Activated CD8-positive, alpha-beta memory T cell treated with anti-CD3 and anti-CD28 coated beads, Interleukin-2, amount 50 U/mL, for 48 hours (primary cell): ENCODE results near the gene HSDL1.
A peak's percentile ranks its signal among the peaks of the same experiment; 100 is the strongest.

Experiments used
- DNase-seq: peaks from one replicate; pipeline ENCODE4 v3.0.0-alpha.2; 2020

Gene HSDL1

DNA sequence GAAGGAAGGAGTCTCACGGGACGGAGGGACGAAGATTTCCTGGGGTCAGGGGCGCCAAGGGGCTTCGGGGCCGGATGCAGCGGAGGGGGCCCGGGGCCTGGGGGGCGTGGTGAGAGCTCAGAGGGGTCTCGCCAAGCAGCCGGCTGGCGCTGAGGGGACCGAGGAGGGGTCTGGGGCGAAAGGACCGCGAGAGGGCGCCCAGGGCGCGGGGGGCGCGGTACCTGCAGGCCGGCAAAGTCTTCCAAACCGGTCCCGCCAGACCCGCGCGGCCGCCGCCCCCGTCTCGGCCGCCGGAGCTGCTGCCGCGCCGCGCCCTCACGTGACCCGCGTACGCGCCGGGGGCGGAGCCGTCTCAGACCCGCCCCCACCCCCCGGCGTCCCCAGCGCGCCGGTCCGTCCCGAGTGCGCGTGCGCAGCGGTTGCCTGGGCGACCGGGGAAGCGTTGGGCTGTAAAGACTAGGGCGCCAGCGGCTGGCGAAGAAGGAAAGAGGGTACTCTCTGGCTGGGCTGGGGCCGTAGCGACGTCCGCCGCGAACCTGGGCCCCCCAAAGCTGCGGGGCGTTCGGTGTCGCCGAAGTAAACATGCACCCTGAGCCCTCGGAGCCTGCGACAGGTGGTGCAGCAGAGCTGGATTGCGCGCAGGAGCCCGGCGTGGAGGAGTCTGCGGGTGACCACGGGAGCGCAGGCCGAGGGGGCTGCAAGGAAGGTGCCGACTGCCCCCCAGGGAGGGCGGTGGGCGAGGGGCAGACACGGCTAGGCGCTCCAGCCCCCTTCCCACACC is at the start of gene HSDL1, which contains the start of gene DNAAF1:
TSS of gene HSDL1 (minus strand) at position 319 of the 781 bp plus-strand sequence. CDS start 13,856 bp downstream, outside the sequence.
TSS of gene DNAAF1 (plus strand) at position 450 of the 781 bp plus-strand sequence. CDS start at position 583, 133 bp downstream.
- peak; percentile 99 for DNase-seq

DNA sequence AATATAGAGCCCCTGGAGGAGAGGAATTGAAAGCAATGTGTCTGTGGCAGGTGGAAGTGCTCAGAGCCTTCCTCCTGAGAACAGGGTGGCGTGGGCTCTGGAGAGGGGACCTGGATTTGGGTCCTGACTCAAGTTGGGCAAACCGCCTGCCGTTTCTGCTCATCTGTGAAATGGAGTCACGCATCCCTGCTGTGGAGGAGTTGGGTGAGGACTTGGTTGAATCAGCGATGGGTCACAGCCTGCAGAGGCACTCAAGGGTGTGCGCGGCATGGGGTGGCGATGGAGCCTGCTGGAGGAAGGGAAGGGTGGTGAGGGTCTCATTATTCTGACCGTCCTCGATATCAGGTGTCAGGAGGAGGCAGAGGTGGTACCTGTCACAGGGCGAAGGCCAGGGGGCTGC is 49.0 kb upstream of the HSDL1 start:
- no peak for DNase-seq

DNA sequence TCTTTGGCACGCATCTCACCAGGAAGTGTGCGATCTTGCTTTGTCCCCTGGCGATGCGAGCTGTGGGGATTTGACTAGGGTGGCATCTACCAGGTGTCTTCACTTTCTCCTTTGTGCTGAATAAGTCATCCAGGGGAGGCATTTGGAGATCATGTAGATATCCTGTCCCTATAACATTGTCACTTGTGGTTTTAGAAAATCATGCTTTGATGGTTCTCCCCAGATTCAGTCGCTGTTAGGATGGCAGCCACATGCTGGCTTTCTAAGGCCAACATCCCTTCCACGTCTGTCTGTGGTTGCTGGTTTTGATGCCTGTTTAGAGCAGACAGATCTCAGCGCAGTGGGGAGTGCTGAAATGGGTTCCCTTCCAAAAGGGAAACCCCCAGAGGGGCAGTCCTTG is 48.5 kb upstream of the HSDL1 start:
- DNase-seq = no peak

DNA sequence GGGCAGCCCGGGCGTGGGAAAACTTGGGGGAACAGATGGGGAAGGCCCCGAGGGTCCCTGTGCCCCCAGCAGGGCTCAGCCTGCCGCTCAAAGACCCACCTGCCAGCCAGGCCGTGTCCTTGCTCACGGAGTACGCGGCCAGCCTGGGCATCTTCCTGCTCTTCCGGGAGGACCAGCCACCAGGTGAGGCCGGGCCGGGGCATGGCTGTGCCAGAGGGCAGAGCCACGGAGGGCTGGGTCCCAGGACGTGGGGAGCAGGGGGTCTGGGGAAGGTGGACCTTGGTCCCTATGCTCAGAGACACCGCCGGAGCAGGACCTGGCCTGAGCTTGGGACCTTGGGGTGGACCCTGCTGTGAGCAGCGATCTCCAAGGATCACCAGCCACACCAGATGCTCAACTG is 46.5 kb upstream of the HSDL1 start:
- no peak for DNase-seq

DNA sequence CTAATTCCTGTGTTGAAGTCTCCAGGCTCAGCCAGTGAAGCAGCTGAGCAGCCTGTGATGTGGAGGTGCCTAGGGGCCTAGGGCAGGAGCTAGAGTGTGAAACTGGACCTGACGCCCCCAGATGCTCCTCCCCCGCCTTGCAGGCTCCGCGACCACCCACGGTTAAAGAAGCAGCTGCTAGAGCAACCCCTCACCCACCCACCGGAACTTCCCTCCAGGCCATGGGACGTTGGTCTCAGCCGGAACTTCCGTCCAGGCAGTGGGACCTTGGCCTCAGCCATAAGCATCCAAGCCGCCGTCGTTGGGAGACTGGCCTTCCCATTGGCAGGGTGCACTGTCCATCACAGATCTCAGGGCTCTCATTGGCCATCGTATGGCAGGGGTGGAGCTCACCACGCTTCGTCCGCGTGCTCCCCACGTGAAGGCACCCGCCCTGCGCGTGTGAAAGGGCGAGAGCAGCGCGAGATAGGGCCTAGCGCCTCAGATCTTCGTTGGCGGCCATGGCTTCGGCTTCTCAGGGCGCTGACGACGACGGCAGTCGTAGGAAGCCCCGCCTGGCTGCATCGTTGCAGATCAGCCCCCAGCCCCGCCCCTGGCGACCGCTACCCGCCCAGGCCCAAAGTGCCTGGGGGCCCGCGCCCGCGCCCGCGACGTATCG is 45.9 kb upstream of the HSDL1 start, which contains the start of gene ADAD2:
TSS of gene ADAD2 (plus strand) at position 427 of the 658 bp plus-strand sequence. CDS start at position 501, 74 bp downstream.
- DNase-seq = no peak

DNA sequence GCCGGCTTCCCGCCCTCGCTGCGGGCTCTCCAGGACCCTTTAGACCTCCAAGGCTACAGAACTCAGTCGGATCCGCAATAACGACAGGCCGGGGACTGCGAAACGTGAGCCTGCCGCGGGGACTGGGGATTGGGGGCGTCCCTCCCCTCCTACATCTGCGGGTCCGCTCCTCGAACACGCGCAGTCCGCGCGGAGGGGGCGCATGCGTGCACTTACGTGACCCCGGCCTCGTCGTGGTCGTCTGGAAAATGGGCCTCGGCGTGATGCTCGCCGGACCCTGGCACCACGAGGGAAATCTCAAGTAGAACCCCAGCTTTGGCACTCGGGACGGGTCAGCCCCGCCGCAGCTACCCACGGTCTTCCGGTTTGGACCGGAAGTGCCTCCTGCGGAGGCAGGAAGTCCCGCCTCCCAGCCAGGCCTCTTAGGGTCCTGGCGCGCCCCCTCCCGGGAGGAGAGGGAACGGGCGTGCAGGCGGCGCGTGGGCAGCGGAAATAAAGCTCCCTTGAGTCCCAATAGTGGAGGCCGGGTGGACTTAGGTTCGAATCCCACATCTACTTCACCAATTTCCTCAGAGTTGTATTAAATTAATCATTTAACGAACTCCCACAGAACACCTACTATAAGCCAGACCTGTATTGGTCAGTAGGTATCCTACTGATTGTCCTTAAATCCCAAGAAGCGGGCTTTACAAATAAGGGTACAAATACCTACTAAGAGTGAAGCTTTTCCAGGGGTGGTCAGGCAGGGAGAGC is 41.9 kb upstream of the HSDL1 start, which contains the start of gene TAF1C:
TSS of gene TAF1C (minus strand) at position 373 of the 753 bp plus-strand sequence. CDS start 2,069 bp downstream, outside the sequence.
- peak; percentile 97 for DNase-seq

DNA sequence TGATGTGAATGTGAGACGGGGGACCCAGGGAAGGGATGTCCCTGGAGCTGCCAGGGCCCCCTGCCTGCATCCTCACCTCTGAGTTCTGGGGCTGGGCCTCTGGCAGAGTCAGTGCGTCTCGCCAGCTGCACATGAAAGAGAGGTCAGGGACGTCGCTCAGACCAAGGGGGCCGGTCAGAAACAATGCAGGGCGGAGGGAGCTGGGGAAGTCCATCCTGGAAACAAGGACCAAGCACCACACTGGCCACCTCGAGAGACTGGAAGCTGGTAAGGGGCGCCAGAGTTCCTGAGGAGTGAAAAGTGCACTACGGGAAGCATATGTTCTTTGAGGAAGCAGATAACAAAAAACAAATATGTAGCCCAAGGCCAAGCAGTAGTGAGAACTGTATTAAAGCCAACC is 39.8 kb upstream of the HSDL1 start:
- no peak for DNase-seq

DNA sequence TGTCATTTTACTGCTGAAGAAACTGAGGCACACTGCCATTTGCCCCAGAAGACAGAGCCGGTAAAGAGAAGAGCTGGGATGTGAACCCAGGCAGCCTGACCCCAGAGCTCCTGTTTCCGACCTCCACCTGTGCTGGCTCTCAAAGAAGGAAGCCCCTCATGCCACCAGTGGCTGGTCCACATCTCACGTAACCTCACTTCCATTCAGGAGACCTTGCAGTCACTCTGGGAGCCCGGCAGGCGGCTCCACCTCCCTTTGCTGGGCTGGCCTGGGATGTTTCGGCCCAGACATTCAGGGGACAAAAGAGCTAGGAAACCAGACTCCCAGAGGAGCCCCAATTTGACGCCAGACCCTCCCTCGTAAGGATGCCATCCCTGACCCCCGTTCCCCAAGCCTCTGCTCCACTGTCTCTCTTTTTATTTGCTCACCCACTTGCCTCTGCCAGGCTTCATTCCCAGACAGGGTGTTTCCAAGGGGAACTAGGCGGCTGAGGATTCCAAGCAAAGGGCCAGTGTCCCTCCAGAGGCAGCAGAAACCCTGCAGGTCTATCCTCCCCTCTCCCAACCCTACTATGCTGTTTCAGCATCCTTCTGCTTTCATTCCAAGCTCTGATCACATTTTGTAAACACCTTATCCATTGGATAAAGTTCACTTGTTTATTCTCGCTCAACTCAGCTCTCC is 39.1 kb upstream of the HSDL1 start:
- DNase-seq = no peak

DNA sequence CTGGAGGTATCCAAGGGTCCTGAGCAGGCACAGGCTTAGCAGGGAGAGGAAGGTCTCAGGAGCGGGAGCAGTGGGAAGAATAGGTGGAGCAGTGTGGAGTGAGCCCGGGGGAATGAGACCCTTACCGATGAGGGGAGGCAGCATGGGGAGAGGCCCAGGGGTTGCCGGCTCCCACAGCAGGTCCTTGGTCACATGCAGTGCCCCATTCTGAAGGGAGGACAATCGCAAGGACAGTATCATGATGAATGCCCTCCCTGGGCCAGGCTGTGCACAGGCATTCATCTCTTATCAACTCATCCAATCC is 38.5 kb upstream of the HSDL1 start:
- DNase-seq = no peak

DNA sequence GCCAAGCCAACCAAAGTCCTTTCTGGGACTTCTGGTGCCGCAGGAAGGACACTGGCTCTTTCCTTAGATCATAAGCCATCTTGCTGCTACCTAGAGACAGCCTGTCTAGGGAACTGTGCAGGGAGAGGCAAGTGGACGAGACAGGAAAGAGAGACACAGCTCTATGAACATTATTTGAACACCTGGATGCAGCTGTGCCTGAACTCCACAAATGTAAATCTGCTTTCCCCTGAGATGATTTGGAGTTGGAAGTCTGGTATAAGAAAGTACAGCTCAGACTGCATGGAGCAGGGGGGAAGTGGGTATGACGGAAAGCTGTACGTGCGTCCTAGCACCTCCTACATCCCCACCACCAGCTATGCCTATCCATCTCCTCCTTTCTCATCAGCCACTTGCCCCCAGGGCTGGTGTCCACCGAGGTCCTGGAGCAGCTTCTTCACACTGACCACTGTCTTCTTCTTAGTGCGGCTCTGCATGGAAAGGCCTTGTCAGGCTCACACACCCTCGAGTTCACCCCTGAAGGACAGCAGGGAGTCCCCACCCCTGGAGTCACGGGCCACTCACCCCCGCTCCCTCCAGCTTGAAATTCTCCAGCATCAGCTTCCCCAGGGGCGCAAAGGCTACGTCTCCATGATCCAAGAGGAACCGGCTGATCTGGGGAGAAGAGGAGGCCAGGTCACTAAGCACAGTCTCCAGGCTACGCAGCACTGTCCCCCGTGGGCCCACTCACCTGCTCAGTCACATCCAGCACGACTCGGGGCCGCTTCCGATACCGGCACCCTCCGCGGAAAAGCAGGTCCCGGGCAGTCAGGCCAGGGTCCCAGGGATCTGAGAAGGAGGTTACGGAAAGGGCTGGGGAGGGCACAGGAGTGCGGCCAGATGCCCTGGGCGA is 37.9 kb upstream of the HSDL1 start:
- no peak for DNase-seq

DNA sequence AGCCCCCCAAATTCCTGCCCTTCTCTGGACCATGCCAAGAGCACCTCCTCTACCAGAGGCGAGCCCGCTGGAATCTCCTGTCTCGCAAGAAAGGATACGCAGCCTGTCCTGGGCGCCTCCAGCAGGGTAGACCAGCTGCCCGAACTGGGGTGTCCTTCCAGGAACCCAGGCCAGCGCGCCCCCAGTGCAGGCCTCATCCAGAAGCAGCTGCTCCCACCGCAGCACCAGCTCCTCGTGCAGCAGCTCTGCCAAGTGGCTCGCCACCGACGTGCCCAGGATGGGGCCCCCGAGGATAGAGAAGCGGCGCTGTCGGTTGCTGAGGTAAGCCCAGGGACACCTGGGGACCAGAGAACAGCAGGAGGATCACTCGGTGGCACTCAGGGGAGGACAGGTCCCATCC is 37.1 kb upstream of the HSDL1 start:
- no peak for DNase-seq

DNA sequence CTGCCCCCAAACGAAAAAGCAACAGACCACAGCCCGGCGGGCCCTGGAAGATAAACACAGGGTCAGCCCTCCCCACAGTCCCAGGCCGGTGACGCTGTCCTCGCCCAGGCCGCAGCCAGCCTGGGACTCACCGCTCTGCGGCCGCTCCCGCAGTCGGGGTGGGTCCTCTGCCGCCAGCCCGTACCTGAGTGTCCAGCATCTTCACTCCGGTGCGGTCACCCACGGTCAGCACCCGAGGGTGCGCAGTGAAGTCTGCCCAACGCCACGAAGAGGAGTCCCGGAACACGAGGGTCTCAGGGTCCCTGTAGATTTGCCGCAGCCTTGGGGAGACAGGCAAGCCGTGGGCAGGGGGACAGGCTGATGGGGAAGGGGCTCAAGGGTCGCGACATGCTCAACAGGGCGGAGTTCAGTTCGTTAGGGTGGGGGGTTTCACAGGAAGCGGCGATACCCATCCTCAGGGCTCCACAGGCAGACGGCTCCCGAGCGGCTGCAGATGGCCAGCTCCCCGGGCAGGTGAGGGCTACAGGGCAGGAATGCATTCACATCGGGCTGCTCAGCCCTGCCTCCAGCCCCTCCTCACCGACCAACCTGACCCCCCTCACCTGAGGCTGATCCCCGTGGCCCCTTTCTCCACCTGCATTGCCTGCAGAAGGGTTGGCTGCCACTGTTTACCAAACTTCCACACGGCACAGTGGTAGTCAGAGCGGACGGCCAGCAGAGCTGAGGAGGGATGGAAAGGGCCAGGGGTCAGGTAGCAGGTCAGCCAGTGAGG is 36.4 kb upstream of the HSDL1 start:
- no peak for DNase-seq

DNA sequence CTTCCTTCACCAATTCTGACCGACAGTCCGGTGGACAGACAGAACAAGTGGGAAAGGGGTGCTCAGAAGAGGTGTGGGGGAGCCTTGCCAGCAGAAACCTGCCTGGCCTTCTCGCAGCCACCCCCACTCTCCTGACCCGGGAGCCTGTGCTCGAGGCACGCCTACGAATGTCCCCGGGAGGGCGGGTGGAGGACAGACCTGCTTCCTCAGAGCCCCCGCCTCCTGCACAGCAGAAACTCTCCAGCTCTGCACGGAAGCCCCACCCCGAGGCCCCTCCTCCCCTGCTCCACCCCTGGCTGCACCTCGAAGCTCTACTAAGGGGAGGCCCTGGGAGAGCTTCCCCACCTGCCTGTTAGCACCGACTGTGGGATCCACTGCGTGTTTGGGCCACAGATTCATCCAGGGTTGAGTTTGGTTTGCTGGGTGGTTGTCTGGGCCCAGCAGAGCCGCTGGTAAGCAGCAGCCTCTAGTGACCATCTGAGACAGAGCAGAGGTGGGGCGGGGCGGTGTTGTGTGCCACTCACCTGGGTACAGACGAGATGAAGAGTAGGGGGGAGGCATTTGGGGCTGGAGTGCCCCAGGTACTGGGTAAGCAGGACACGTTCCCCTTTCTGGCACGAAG is 35.7 kb upstream of the HSDL1 start:
- no peak for DNase-seq

DNA sequence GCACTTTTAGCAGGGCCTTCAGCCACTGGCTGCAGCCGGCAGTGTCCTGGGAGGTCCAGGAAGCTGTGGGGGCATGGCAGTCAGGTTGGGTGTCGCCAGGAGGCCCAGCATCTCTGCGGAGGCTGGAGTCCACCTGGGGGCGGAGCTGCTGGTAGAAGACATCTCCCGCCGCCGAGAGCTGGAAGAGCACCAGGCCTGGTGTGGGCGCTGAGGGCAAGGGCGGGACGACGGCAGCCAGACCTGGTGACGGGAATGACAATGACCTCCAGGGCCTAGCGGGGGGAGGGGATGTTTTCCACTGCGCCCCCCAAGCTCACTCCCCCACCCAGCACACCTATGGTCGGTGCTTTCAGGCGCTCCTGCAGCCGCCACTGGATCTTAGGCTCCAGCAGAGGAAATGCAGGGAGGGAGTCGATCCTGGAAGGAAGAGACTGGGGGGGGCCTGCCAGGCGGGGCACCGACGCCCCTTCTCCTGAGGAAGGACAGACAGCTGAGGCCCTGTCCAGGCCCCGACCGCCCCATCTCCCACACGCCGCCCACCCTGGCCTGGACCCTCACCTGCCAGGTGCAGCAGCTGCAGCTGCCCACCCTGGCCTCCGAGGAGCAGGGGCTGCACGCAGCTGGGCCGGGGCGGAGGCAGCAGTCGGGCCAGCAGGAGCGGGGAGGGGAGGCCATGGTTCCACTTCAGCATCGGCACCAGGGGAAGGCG is 34.8 kb upstream of the HSDL1 start:
- DNase-seq = no peak

DNA sequence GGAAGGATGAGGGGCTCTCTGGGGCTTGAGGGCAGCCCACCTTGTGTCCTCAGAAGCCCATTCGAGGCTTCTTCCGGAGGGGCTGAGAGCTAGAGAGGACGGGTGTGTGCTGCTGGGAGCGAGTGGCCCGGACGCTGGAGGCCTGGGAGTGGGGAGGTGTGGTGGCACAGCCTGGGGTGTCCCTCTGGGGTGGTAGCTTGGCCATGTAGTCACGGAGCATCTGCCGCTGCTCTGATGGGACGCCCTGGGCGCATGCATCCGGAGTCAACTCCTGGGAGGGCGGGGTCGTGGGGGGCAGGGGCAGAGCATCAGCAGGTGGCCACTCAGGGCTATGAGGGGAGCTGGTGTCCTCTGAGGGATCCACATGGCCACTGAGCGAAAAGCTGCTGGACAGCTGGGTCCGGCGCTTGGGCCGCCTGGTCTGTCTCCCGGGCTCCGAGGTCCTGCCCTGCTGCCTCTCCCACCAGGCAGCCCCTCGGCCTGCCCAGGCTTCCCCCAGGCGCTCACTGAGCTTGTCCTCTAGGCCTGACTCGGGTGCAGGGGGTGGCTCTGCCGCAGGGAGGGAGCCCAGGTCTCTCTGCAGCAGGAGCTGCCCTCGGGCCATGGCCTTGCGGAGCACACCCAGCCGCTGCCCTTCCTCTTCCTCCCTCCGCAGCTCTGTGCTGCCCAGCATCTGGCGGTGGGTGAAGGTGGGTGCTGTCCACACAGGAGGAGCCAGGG is 34.1 kb upstream of the HSDL1 start:
- no peak for DNase-seq

DNA sequence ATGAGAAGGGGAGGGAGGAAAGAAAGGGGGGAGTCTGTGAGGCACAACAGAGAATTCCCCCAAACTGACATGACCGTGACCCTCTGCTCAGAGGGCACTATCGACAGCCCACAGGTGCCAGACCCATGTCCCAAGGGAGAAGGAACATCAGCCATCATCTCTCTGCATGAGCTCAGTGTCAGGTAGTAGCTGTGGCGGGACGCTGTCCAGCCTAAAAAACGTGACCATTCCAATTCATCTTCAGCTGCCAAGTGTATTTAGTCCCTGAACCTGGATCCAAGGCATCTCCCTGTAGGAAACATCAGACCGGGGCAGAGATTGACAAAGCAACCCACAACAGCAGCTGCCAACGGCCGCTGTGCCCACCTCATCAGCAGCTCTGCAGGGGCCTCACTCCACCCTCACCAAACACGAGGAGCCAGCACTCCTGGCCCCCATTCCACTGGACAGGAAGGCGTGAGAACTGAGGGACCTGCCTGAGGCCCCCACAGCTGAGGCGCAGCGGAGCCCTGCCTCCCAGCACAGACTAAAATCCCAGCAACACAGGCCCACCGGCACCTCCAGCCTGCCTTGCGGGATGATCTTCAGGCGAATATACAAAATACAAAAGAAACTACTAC is 33.3 kb upstream of the HSDL1 start:
- no peak for DNase-seq

DNA sequence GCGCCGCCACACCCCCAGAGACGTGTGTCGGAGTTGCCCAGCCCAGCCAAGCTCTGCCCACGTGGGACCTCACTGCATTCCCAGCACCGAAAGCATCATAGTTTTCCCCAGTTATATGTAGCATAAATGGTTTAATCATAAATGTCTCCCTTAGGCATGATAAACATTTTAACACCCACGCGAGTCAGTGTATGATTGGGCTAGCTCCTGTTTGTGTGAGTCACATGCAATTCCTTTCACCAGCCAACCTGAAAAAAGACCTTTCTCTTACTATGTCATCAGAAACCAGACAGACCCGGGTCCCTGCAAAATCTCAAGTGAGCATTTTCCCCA is 32.7 kb upstream of the HSDL1 start:
- DNase-seq = no peak

DNA sequence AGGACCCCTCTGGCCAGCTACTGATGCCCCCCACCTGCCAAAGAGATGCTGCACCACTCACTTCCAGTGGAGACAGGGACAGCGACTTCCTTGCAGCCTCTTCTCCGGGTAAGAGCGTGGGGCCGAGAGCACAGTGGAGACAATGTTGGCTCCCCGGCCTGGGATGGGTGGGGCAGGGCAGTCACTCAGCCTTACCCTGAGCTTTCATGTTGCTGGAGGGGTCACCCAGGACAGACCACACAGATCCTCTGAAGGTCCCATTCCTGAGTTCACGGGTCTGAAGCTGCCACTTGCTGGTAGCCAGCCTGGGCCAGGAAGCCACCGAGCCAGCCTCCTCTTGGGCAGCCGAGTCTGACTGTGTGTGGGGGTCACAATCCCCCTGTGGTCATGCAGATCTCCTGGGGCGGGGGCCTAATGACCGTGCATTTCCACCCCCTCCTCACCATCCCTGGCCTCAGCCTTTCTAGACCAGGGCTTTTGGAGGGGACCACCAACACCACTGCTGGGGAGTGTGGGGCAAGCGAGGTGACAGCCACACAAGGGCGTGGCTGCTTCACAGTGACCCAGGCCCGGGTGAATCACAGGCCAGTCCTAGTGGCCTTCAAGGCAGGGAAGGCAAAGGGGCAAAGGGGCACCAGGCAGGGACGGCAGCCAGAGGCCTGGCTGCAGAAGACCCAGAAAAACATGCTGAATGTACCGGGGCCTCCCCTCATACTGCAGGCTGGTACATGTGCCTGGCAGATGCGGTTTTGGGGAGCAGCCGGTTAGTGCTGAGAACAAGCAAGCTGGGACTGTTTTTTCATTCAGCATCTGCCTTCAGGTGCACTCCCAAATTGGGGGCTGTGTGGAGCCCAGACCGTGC is 31.4 kb upstream of the HSDL1 start:
- DNase-seq = no peak
